ENCODE measurements around the gene PDP2.

PDP2 gene

GRCh38 chr16:66891360-66891759 lies 11.0 kb downstream of the PDP2 start (continued):
- no peak for TF ChIP-seq ESRRG (CRISPR knock-in tag; IDR thresholded peaks at IDR 0.05)
- TF ChIP-seq ZFP3 (CRISPR knock-in tag; IDR thresholded peaks at IDR 0.05): no peak
- TF ChIP-seq CSDC2 (CRISPR knock-in tag; IDR thresholded peaks at IDR 0.05): no peak
- TF ChIP-seq ARNTL (CRISPR knock-in tag; IDR thresholded peaks at IDR 0.05; ENCODE audit: borderline replicate concordance, low read depth): no peak
- TF ChIP-seq CSRNP3 (CRISPR knock-in tag; IDR thresholded peaks at IDR 0.05): no peak

GRCh38 chr16:66891797-66892196 lies 11.5 kb downstream of the PDP2 start:
- no peak for ATAC-seq
- no peak for TF ChIP-seq CSDC2 (CRISPR knock-in tag; IDR thresholded peaks at IDR 0.05)
- no peak for TF ChIP-seq ZNF70 (CRISPR knock-in tag; IDR thresholded peaks at IDR 0.05)
- no peak for TF ChIP-seq PATZ1 (CRISPR knock-in tag; IDR thresholded peaks at IDR 0.05; ENCODE audit: borderline replicate concordance)
- TF ChIP-seq PPARA (CRISPR knock-in tag; IDR thresholded peaks at IDR 0.05; ENCODE audit: borderline replicate concordance): no peak
- no peak for TF ChIP-seq ZC3H10 (CRISPR knock-in tag; IDR thresholded peaks at IDR 0.05)
- no peak for TF ChIP-seq RARB (CRISPR knock-in tag; IDR thresholded peaks at IDR 0.05)
- no peak for TF ChIP-seq ZFP30 (CRISPR knock-in tag; IDR thresholded peaks at IDR 0.05)
- TF ChIP-seq BACH2 (CRISPR knock-in tag; IDR thresholded peaks at IDR 0.05; ENCODE audit: borderline replicate concordance): no peak
- no peak for TF ChIP-seq CREB5 (CRISPR knock-in tag; IDR thresholded peaks at IDR 0.05; ENCODE audit: low read depth)
- no peak for TF ChIP-seq ARNTL (CRISPR knock-in tag; IDR thresholded peaks at IDR 0.05; ENCODE audit: borderline replicate concordance, low read depth)
- TF ChIP-seq POU6F1 (CRISPR knock-in tag; IDR thresholded peaks at IDR 0.05; ENCODE audit: borderline replicate concordance, low read depth): no peak
- no peak for TF ChIP-seq TOX (CRISPR knock-in tag; IDR thresholded peaks at IDR 0.05; ENCODE audit: borderline replicate concordance)
- no peak for TF ChIP-seq GLIS3 (CRISPR knock-in tag; IDR thresholded peaks at IDR 0.05)

- no peak for TF ChIP-seq ESRRG (CRISPR knock-in tag; IDR thresholded peaks at IDR 0.05)
- no peak for TF ChIP-seq ZFP3 (CRISPR knock-in tag; IDR thresholded peaks at IDR 0.05)
- no peak for TF ChIP-seq ZNF70 (CRISPR knock-in tag; IDR thresholded peaks at IDR 0.05)
- TF ChIP-seq CSRNP3 (CRISPR knock-in tag; IDR thresholded peaks at IDR 0.05): no peak
- no peak for TF ChIP-seq ZNF565 (CRISPR knock-in tag; conservative IDR thresholded peaks at IDR 0.05; ENCODE audit: low read depth)
- no peak for TF ChIP-seq CSDC2 (CRISPR knock-in tag; IDR thresholded peaks at IDR 0.05)
- TF ChIP-seq ZFP30 (CRISPR knock-in tag; IDR thresholded peaks at IDR 0.05): no peak
- TF ChIP-seq ISL1 (CRISPR knock-in tag; IDR thresholded peaks at IDR 0.05): no peak
- no peak for TF ChIP-seq TCF4 (CRISPR knock-in tag; IDR thresholded peaks at IDR 0.05; ENCODE audit: borderline replicate concordance)
- no peak for TF ChIP-seq RARB (CRISPR knock-in tag; IDR thresholded peaks at IDR 0.05)
- no peak for TF ChIP-seq PATZ1 (CRISPR knock-in tag; IDR thresholded peaks at IDR 0.05; ENCODE audit: borderline replicate concordance)
- no peak for TF ChIP-seq POU6F1 (CRISPR knock-in tag; IDR thresholded peaks at IDR 0.05; ENCODE audit: borderline replicate concordance, low read depth)
- TF ChIP-seq ZC3H10 (CRISPR knock-in tag; IDR thresholded peaks at IDR 0.05): no peak
- no peak for TF ChIP-seq TOX (CRISPR knock-in tag; IDR thresholded peaks at IDR 0.05; ENCODE audit: borderline replicate concordance)
- ATAC-seq: no peak
Measured at GRCh38 chr16:66894055-66894454, 13.7 kb downstream of the PDP2 start.

Data from SK-N-SH treated with all-trans-retinoic acid at 6 μM for 48 hours (cell line).